HG02678 (cell line): Measurements from ENCODE around the gene UNC5B.
"Not testable (repeated sequence)": the region's sequence is repeated elsewhere in the genome, so short reads cannot be mapped to it uniquely, and the experiment has no call there.

Source experiments
- ATAC-seq: cut with Tn5 transposase; IDR thresholded peaks from one replicate; pipeline ENCODE4 v1.9.1; 2021; ENCODE audit warnings: mild to moderate bottlenecking, moderate library complexity; ENCODE audit not compliant: unreplicated experiment

The UNC5B gene

DNA sequence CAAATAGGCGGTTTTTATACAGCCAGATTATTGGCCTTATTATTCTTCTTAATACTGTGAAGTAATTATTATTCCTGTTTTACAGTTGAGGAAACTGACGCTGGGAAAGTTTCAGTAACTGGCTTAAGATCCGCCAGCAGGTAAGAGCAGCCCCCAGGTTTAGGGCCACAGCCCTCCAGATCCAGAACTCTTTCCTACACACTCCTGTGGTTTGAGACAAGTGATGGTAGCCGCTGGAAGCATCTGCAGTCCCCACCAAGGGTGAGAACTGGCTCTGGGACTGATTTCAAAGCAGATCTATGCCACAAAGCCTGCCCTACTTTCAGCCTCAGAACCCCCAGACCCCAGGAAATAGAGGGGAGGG, 3.0 kb upstream of the UNC5B start:
- ATAC-seq = no peak

DNA sequence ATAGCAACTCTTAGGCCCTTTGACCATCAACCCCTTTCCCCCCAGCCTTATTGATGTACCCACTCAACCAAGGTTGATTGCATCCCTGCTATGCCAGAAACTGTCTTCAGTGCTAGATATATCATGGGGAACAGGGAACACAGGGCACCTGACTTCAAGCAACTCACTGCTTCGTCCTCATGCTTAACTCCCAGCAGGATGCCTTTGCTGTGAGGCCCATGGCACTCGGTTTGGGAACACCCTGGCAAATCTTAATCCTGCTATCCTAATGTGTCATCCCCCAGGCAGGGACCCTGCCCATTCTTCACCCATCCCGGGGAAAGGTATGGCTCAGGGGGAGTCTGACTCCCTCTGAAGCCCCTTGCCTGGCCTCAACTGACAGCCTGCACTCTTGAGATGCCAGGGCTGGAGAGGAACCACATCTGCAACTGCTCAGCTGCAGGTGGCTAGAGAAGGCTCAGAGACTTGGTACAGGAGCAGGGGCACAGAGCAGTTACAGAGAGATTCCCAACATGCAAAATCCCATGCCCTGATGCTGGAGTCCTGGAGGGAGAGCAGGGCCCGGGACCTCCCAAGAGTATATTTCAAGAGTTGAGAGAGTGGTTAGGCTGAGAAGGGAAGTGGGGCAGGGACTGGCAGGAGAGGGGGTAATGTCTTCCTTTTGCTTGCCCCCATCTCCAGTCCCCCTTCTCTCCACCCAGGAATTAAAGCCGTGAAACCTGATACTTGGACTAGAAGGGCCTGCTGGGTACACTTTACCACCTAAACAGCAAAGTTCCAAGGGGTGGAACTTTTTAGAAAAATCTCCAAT, 2.4 kb upstream of the UNC5B start:
- ATAC-seq = no peak

DNA sequence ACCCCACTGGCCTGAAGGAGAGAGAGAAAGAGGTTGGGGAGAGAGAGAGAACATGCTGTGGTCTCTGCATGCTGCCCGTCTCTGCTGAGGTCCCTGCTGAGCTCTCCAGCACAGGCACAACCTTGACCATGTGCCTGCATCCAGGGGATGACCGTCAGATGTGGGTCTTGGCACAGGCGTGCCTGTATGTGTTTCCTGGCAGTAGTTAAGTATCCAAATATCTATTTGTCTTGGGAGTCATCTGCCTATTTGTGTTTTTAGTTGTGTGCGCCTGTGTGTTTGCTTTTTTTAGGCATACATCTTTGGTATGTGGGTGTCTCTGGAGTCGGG, 1.9 kb upstream of the UNC5B start:
- no peak for ATAC-seq

DNA sequence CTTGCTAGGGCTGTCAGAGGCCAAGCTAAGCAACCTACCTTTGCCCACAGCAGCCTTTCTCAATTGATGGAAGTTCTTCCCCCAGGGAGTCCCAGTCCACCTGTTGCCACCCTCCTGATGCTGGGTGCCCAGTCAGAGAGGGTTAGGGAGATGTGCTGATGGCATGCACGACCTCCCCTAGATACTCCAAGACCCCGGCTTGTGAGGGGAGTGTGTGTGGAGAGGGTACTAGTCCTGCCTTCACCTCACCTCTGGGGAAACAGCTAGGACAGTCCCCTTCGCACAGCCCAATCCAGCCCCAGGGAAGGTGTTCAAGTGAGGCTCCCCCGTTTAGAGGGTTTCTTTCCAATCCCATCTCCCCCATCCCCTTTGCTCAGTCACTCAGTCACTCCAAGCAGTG, 1.3 kb upstream of the UNC5B start:
- no peak for ATAC-seq

DNA sequence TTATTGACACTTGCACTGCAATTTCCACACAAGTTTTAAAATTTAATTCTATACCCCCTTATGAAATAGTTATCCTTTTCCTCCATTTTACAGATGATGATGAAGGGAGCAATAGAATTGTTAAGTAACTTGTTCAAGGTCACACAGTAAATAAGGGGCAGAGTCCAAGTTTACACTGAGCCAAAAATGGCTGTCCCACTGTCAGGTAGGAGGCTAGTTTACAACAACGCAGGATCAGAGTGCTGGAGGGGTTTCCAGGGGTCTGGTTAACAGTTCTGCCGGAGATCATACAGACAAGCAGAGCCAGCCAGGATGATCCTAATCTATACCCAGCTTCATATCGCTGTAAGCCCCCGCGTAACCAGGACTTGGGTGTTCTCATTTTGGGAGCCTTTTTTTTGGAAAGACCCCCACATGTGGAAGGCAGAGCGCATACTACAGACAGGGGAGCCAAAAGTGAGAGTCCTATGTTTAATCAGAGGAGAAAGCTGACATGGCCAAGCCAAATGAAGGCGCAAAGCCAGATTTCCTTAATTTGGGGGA, 524 bp upstream of the UNC5B start:
- no peak for ATAC-seq

DNA sequence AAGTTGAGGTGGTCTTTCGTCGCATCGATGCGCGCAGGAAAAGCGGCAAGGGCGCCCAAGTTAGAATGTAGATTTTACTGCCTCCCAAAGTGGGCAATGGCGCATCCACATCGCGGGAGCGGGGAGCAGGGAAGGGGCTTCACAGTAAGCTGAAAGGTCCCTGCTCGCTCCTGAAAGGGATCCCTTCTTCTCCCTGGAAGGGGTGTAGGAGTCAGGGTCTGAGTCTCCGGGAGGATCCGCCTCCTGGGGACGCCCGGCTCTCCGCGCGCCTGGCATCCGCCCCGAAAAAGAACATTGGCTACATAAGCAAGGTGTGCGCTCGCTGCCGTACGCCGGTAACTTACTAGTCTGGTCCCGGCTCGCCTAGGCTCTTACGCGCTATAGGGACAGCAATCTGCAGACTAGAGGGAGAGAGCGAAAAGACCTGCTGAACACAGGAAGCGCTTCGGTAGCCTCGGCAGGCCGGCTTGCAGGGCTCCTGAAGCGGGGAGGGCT, 804 bp downstream of the UNC5B start:
- no peak for ATAC-seq

DNA sequence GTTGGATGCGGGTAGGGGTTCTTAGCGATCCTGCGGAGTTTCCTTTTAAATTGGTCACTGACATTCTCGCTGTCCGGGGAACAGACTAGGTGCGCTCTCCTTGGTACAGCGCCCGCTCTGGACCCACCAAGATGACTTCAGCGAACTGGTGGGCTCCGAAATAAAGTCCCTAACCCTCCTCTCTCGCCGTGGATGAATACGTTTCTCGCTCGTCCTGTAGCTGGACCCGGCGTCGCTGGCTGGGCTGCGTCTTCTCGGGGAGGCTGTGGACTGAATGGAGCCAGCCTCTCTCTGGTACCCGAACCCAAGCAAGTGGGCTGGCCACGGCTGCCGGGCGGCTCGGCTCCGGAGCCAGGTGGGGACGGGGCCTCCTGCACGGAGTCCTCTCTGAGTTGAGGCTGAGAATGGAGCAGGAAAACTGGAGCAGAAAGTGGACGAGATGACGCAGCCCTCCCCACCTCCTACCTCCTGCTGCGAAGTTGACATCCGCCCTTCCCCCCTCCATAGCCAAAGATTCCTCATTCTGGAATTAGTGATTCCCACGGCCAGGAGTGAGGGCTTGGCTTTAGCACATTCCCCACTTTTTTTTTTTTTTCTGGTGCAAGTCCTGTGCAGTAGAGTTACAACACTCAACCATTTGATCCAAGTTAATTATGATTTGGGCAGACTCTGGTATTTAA, 1.5 kb downstream of the UNC5B start:
- no peak for ATAC-seq

DNA sequence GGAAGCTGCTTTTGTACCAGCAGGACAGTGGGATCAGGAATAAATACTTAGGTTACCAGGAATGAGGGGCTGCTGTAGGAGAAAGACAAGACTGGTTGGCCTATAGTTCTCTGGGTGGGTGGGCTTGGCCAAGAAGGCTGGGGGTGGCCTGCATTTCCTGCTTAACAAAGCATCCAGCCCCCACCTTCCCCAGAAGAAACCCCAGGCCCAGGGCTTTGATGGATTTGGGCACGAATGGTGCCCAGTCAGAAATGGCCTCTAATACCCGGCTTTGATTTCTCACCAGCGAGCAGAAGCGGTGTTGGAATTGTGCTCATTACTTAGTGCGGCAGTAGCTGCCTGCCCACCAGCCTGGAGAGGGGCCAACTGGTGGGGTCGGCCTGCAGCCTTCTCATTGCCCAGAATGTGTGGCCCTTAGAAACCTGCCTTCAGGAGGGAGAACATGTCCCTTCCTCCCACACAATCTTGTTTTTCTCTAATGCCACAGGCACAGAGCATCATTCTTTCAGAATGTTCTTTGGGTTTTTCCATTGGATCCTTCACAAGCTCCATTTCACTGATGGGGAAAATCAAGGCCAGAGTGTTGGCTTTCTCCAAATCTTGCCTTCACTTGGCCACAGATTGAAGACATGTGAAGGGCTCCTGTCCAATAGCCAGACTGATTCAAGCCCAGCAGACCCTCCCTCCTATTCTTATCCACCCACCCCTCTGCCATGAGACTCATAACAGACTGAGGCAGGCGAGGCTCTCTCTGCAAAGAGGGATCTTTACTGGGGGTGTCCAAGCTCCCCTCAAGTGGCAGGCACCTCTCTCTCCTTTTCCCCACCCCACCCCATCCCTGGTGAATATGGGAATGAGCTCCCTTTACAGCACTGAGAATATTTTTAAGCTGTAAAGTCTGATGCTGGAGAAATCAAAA, 2.5 kb downstream of the UNC5B start:
- ATAC-seq = no peak

DNA sequence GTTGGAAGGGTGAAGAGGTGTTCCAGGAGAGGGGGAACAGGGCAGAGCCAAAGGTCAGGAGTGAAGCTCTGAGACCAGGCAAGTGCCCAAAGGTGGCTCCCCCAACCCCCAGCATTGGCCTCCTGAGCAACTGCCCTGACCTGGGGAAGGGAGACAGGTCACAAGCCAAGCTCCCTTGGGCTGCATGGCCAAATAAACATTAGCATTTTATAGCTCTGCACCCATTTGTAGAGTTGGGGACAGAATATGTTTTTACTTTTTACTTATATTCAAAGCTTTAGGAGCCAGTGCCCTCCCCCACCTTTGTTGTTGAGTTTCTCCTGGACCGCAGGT, 4.0 kb downstream of the UNC5B start:
- no peak for ATAC-seq

DNA sequence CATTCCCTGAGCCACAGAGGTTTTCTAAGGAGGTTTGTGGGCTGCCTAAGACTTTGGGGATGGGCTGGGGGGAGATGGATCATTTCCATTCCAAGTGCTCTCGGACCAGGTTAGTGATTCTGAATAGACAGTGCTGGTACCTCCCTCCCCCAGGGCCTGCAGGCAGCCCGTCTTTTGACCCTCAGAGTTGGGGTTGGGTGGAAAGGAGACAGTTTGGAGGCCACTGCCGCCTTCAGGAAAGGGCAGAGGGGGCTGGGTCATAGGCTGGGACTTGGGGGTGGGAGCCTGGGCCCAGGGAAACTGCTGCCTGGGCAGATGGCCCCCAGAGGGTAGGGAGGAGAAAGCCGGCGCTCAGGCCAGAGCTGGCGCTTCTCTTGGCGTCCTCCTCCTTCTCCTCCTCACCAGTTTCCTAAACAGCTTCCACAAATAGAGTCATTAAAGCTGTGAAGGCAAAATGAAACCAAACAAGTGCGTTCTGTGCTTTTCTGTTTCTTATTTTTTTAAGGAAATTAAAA, 4.4 kb downstream of the UNC5B start:
- ATAC-seq = no peak

DNA sequence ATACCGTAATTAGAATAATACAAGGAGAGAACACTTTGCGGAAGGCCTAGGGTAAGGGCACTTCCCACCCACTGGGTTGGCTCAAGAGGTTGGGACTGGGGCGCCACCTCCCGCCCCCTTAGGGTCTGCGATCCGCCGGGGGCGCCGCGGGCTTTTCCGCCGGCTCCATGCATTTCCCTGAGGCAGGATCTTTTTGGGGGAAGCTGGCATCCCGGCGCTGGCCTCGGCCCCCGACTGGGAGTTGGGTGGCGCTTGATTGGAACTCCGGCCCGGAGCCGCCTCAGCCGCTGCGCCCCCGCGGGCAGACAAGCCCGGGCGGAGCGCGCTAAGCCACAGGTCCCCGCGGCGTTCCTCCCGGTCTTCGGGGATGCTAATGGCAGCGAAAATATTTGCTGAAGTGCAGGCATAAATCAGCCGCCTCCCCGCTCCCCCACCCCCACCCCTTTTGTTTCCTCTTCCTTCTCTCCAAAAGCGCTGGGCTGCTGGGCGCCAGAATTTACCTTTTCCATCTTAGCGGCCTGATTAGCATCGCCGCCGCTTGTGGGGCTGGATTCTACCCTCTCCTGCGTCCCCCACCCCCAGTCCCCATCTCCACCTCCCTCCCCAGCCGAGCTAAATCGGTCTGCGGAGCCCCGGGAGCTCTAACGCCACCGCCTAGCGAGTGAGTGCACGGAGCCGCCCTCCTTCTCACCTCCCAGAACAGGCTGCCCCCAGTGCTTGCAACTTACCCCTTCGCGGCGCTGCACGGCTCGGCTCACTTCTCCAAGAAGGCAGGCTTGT, 5.1 kb downstream of the UNC5B start:
- ATAC-seq = no peak

DNA sequence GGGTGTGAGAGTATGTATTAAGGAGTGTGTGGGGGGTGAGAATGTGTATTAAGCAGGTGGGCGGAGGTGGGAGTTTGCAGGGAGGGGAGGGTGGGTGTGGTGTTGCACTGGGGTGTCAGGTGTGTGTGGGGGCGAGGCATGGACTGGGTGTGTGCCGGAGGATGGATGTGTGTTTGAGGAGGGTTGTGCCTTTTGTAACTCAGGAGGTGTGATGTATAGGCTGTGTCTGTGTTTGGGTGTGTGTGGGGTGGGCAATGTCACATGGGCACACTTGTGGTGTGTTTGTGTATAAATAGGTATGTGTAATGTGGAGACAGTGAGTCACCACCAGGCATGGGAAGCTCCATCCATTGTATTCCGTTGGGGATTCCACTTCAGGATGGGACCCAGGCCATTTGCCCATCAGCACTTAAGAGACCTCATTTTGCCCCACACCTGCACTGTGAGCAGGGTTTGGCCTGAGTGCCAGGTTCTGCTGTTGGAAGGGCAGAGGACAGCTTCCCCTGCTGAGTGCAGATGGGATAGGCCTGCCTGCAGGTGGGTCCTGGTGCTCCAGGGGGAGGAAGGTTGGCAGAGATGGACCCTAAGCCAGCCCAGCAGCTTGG, 5.8 kb downstream of the UNC5B start:
- ATAC-seq = no peak

DNA sequence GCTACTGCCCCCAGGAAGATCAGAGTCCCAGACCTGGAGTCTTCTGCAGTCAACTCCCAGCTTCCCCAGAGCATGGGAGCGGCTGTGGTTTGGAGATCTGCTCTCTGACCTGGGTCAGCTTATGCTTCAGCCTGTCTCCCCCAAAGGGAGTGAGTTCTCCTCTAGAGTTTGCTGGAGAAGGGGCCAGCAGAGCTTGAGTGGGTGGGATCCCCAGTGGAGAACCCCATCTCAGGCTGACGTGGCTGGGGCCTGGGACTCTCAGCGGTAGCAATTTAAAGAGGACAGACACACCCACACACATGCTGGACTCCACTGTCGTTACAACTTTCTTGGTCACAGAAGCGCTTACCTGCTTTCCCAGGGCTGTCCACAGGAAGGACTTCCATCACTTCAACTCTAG, 6.3 kb downstream of the UNC5B start:
- ATAC-seq = no peak

DNA sequence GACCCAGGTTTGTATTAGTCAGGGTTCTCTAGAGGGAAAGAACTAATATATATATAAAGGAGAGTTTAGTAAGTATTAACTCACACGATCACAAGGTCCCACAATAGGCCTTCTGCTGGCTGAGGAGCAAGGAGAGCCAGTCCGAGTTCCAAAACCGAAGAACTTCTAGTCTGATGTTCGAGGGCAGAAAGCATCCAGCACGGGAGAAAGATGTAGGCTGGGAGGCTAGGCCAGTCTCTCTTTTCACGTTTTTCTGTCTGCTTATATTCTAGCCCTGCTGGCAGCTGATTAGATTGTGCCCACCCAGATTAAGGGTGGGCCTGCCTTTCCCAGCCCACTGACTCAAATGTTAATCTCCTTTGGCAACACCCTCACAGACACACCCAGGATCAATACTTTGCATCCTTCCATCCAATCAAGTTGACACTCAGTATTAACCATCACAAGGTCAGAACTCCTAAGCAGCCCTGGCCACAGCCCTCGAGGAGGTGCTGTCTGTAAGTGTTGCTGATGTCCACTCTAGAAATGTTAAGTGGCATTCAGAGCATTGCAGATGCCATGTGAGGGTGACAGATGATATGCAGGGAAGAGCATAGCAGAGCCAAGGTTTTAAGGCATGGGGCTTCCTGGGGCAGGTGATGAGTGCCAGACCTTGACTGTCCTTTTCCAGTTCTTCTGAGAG, 7.0 kb downstream of the UNC5B start:
- not testable (repeated sequence) for ATAC-seq

DNA sequence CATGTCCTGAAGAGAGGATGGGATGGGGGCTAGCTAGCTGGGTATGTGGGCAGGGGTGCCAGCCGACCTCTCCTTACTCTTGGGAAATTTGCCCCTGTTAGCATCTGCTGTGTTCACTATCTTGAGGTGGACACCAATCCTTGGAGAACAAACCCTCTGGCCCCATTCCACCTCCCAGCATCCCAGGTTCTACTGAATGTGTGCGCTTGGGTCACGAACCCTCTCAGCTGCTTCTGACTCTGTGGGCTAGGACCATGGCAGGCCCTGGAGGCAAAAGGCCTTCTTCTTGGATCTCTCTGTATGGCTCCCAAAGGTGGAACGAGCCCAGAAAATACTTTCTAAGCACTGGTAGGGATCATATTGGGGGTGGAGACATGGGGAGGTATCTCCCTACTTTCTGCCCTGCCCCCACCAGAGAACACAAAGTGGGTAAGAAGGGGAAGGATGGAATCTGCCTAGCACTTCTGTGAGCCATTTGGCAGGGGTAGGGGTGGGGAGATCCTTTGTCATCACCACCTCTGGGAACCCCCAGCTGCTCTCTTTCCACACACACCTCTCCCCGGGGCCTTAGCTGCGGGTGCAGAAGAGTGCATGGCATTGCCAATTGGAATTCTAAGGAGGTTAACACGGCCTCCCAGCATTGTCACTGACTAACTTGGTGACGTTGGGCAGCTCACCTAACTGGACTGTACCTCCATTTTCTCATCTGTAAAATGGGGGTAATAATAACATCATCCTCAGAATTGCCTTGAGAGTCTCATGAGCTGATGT, 7.7 kb downstream of the UNC5B start:
- no peak for ATAC-seq

DNA sequence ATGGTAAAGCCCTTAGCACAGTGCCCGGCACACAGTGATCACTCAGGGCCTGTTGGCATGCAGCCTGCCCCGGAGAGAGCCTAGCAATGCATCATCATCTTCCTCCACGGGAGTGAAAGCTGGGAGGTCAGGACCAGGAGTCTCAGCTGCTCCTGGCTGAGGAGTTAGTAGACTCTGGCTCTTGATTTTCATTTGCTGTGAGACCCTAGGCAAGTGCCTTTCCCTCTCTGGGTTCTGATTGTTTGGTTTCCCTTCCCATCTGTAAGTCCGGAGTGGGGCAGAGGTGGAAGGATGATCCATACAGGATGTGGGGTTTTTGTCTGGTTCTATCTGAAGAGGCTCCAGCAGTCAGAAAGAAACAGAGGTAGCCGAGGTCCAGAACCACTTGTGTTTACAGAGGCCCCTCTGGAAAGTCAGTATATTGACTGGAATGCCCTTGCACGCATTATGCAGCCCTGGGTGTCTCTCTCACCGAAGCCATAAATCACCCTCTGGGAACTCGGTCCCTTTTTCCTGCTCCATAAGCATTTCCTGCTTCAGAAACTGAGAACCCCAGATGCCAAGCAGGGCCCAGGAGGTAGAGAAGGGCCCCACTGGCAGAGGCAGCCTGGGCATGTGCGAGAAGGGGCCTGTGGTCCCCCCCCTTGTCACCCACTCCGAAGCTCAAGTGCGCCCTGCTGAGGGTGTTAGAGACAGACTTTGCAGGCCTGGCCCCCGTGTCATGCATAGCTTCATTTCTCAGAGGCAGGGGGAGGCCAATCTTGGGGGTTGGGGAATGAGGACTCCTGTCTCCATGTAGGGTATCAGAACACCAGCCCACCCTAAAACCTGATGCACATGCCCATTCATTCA, 8.5 kb downstream of the UNC5B start:
- ATAC-seq = no peak

DNA sequence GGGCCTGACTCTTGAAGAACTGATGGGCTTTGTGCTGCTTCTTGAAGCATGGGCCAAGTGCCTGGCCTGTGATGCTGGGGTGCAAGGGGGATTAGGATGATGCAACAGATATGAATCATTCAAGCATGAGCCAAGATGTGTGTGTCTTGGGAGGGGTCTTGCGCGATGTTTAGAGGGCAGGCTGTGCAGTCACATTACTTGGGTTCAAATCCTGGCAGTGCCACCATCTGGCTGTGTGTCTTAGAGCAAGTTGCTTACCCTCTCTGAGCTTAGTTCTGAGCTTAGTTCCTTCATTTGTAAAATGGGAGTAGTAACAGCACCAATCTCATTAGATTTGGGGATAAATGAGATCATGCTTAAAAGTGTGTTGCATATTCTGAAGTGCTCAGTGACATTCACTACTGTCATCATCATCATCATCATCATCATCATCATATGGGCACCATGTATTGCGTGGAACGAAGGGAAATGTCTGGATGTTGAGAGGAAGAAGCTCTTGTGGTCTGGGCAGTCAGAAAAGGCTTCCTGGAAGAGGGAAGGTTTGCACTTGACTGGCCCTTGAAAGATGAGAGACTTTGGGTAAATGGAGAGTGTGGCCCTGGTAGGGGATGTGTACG, 9.3 kb downstream of the UNC5B start:
- ATAC-seq = no peak
